ENCODE measurements around the gene RAET1G.
"Not testable (repeated sequence)": the region's sequence is repeated elsewhere in the genome, so short reads cannot be mapped to it uniquely, and the experiment has no call there.

GRCh38 chr6:149912680-149913079, 10.2 kb downstream of the RAET1G start:
- not testable (repeated sequence) for TF ChIP-seq CTCF (IDR thresholded peaks at IDR 0.05); POLR2AphosphoS5 (IDR thresholded peaks at IDR 0.05; ENCODE audit: low read depth, low read length); REST (IDR thresholded peaks at IDR 0.05; ENCODE audit: insufficient read depth in 1 of 2, low read depth in 2 of 2, low read length in 1 of 2)

All from Panc1 (cell line).